ENCODE data around the gene GART.

The GART gene

DNA sequence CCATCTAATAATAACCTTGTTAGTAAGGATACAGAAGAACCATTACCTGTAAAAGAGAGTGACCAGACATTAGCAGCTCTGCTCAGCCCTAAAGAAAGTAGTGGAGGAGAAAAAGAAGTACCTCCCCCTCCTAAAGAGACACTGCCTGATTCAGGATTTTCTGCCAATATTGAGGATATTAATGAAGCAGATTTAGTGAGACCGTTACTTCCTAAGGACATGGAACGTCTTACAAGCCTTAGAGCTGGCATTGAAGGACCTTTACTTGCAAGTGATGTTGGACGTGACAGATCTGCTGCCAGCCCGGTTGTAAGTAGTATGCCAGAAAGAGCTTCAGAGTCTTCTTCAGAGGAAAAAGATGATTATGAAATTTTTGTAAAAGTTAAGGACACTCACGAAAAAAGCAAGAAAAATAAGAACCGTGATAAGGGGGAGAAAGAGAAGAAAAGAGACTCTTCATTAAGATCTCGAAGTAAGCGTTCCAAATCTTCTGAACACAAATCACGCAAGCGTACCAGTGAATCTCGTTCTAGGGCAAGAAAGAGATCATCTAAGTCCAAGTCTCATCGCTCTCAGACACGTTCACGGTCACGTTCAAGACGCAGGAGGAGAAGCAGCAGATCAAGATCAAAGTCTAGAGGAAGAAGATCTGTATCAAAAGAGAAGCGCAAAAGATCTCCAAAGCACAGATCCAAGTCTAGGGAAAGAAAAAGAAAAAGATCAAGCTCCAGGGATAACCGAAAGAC, 12.5 kb upstream of the GART start:
- in situ Hi-C loops (cut with MboI; ENCODE audit: low sequenced_read_pairs): no loop called here

DNA sequence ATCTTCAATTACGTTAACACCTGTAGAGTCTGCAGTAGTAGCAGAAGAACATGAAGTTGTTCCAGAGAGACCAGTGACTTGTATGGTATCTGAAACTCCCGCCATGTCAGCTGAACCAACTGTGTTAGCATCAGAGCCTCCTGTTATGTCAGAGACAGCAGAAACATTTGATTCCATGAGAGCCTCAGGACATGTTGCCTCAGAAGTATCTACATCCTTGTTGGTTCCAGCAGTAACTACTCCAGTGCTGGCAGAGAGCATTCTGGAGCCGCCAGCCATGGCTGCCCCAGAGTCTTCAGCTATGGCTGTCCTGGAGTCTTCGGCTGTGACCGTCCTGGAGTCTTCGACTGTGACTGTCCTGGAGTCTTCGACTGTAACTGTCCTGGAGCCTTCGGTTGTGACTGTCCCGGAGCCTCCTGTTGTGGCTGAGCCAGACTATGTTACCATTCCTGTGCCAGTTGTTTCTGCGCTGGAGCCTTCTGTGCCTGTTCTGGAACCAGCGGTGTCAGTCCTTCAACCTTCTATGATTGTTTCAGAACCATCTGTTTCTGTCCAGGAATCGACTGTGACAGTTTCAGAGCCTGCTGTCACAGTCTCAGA, 11.2 kb upstream of the GART start:
- in situ Hi-C loops (cut with MboI; ENCODE audit: low sequenced_read_pairs): no loop called here

DNA sequence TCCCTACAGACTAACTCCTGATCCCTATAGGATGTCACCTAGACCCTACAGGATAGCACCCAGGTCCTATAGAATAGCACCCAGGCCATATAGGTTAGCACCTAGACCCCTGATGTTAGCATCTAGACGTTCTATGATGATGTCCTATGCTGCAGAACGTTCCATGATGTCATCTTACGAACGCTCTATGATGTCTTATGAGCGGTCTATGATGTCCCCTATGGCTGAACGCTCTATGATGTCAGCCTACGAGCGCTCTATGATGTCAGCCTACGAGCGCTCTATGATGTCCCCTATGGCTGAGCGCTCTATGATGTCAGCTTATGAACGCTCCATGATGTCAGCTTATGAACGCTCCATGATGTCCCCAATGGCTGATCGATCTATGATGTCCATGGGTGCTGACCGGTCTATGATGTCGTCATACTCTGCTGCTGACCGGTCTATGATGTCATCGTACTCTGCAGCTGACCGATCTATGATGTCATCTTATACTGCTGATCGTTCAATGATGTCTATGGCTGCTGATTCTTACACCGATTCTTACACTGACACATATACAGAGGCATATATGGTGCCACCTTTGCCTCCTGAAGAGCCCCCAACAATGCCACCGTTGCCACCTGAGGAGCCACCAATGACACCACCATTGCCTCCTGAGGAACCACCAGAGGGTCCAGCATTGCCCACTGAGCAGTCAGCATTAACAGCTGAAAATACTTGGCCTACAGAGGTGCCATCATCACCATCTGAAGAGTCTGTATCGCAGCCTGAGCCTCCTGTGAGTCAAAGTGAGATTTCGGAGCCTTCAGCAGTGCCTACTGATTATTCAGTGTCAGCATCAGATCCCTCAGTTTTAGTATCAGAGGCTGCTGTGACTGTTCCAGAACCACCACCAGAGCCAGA, 10.4 kb upstream of the GART start:
- in situ Hi-C loops (cut with MboI; ENCODE audit: low sequenced_read_pairs): no loop called here

DNA sequence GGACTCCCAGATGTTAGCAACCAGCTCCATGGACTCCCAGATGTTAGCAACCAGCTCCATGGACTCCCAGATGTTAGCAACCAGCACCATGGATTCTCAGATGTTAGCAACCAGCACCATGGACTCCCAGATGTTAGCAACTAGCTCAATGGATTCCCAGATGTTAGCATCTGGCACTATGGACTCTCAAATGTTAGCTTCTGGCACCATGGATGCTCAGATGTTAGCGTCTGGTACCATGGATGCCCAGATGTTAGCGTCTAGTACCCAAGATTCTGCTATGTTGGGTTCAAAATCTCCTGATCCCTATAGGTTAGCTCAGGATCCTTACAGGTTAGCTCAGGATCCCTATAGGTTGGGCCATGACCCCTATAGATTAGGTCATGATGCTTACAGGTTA, 9.7 kb upstream of the GART start:
- in situ Hi-C loops (cut with MboI; ENCODE audit: low sequenced_read_pairs): no loop called here

DNA sequence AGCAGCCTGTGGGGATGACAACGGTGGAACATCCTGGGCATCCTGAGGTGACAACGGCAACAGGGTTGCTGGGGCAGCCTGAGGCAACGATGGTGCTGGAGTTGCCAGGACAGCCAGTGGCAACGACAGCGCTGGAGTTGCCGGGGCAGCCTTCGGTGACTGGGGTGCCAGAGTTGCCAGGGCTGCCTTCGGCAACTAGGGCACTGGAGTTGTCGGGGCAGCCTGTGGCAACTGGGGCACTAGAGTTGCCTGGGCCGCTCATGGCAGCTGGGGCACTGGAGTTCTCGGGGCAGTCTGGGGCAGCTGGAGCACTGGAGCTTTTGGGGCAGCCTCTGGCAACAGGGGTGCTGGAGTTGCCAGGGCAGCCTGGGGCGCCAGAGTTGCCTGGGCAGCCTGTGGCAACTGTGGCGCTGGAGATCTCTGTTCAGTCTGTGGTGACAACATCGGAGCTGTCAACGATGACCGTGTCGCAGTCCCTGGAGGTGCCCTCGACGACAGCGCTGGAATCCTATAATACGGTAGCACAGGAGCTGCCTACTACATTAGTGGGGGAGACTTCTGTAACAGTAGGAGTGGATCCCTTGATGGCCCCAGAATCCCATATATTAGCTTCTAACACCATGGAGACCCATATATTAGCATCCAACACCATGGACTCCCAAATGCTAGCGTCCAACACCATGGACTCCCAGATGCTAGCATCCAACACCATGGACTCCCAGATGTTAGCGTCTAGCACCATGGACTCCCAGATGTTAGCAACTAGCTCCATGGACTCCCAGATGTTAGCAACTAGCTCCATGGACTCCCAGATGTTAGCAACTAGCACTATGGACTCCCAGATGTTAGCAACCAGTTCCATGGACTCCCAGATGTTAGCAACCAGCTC, 9.1 kb upstream of the GART start:
- in situ Hi-C loops (cut with MboI; ENCODE audit: low sequenced_read_pairs): no loop called here

DNA sequence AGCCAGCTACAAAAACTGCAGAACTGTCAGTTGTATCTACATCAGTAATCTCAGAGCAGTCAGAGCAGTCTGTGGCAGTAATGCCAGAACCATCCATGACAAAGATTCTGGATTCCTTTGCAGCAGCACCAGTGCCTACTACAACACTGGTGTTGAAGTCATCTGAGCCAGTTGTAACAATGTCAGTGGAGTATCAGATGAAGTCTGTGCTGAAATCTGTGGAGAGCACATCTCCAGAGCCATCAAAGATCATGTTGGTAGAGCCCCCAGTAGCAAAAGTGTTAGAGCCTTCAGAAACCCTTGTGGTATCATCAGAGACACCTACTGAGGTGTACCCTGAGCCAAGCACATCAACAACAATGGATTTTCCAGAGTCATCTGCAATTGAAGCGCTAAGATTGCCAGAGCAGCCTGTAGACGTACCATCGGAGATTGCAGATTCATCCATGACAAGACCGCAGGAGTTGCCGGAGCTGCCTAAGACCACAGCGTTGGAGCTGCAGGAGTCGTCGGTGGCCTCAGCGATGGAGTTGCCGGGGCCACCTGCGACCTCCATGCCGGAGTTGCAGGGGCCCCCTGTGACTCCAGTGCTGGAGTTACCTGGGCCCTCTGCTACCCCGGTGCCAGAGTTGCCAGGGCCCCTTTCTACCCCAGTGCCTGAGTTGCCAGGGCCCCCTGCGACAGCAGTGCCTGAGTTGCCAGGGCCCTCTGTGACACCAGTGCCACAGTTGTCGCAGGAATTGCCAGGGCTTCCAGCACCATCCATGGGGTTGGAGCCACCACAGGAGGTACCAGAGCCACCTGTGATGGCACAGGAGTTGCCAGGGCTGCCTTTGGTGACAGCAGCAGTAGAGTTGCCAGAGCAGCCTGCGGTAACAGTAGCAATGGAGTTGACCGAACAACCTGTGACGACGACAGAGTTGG, 8.2 kb upstream of the GART start:
- in situ Hi-C loops (cut with MboI; ENCODE audit: low sequenced_read_pairs): no loop called here

DNA sequence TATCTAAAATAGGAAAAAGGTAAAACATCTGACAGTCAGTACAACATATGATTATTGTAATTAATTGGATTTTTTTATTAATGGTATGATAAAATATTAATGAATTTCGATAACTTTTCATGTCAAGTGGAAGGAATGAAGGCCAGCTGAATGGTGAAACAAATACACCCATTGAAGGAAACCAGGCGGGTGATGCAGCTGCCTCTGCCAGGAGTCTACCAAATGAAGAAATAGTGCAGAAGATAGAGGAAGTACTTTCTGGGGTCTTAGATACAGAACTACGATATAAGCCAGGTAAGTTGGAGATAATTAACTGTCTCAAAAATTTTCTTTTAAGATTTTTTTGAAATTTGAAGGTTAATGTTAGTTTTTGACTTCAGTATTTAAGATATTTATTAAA, 4.2 kb upstream of the GART start:
- in situ Hi-C loops (cut with MboI; ENCODE audit: low sequenced_read_pairs): no loop called here

DNA sequence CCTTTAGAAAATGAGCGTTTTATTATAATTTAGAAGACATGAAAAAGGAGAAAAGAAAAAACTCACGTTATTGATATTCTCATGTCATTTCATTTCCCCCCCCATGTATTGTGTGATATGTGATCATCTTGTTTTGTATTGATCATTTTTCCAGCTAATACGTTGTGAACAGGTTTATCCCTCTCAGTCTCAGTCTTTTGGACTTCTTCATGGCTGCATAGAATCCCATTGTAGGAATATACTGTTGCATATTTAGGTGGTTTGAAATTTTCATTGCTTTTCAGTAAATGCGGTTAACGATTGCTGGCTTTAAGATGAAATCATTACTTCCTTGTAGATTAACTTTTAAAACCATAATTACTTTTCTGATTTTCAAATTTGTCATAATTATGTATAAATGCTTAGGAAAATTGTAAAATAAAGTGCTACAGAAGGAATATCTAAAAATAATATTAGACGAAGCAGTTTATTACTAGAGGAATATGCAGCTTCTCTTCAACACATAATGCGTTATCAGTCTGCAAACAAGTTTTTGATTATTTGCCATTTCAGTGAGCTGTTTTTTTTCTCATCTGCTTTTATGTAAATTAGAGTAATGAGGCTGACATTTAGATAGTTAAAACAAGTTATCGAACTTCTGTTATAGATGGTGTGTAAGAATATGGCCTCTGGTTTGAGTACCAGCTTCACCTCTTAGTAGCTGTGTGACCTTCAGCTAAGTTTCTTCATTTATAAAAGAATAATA, 2.7 kb upstream of the GART start:
- in situ Hi-C loops (cut with MboI; ENCODE audit: low sequenced_read_pairs): no loop called here

DNA sequence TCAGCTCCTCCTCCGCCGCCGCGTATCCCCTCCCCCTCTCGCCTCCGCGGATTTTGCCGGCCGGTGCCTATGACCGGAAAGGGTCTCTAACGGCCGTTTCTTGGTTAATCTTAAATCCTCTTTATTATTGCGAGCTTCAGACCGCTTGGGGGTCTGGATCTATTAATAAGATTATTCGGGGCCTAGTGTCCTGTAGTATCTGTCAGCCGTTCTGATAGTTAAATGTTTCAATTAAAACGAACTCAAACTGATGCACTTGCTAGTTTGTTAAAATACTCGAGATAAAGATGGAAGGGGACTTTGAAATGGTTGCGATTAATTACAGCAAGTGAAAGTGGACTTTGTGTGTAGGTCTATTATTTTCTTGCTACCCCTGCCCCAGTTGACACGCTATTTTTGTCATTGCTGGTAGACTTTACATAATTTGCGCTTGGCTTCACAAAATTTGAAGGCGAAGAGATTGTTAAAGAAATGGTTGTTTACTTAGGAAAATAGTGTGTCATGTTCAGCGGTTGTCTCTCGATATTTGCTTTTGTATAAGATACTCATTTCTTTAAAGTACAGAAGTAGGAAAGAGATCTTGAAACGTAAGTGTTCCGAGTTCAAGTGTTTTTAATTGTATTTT, 1.7 kb upstream of the GART start:
- in situ Hi-C loops (cut with MboI; ENCODE audit: low sequenced_read_pairs): no loop called here

DNA sequence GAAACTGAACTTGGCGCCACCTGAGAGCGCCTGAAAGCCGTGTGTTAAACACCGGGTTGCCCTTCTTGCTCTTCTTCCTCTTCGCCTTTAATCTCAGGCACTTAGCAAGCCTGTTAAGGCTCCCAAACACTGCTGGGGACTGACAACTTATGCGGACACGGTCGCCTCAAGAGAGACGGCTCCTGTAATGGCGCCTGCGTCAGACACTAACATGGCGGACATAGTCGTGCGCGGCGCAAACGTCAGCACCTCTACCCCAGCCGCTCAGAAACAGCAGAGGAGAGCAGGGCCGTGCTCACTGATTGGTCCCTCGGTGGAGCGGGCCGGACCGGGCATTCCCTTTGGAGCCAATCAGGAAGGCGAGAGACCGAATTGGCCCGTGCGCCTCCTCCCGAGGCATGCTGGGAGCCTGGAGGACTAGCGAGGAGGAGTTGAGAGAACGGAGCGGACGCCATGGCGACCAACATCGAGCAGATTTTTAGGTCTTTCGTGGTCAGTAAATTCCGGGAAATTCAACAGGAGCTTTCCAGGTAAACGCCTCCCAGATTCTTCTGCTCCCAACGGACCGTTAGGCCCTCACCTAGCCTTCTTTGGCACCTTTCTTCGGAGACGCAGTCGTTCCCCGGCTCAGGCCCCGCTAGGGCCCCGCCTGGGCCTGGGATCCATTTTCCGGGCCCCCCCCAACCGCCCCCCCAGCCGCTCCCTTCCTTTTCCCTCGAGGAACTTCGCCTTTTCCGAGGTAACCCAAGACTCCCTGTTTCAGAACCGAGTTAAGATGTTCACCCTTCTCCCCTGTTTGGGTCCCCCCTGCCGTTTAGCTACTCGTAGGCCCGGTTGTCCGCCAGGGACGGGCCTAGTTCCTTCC, 955 bp upstream of the GART start, which contains the start of gene SON:
SON (plus strand) TSS at position 399 of the 865 bp plus-strand sequence; CDS start at position 454, 55 bp downstream.
- in situ Hi-C loops (cut with MboI; ENCODE audit: low sequenced_read_pairs): no loop called here

DNA sequence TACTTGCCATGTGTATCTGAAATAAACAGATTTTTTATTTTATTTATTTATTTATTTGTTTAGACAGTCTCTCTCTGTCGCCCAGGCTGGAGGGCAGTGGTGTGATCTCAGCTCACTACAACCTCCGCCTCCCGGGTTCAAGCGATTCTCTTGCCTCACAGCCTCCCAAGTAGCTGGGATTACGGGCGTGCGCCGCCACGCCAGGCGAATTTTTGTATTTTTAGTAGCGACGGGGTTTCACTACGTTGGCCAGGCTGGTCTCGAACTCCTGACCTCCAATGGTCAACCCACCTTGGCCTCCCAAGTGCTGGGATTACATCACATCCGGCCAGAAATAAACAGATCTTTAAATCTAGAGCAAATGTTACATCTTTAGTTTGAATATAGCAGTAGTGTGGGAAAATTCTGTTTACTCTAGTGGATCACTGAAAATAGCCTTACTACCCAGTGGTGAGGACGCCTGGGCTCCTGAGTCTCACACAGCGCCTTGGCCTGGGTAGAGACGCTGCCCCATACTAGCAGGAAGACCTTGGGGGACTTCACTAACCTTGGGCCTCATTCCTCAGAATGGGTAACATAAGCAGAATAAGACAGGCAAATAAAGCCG, 709 bp downstream of the GART start:
- in situ Hi-C loops (cut with MboI; ENCODE audit: low sequenced_read_pairs): no loop called here

DNA sequence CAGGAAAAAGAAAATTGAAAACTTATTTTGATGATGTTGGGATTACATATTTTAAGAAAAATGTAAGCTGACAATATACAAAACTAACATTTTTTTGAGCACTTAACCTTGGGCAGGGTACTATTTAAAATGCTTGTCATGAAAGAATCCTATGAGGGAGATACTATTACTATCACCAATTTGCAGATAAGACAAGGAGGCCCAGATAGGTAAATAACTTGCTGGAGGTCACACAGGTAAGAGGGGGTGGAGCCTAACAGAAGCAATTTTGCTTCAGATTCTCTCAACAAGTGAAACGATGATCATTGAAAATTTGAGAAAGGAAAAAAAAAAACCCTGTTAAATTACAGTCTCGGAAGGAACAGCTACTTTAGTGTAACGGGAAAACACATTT, 1.2 kb downstream of the GART start:
- in situ Hi-C loops (cut with MboI; ENCODE audit: low sequenced_read_pairs): no loop called here

DNA sequence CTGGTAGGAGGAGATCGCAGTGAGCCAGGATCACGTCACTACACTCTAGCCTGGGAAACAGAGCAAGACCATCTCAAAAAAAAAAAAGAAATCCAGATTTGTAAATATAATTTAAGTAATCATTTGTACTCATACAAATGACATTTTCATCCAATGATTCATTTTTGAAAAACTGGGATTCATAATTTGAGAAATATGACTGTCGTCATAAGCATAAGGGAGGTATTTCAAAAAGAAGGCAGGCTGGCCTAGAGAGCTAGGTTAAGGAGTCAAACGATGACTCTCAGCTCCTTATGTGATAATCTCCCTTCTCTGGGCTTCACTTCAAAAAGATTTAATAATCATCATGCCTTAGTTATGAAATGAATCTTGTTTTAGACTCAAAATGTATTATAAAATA, 2.3 kb downstream of the GART start:
- in situ Hi-C loops (cut with MboI; ENCODE audit: low sequenced_read_pairs): no loop called here

DNA sequence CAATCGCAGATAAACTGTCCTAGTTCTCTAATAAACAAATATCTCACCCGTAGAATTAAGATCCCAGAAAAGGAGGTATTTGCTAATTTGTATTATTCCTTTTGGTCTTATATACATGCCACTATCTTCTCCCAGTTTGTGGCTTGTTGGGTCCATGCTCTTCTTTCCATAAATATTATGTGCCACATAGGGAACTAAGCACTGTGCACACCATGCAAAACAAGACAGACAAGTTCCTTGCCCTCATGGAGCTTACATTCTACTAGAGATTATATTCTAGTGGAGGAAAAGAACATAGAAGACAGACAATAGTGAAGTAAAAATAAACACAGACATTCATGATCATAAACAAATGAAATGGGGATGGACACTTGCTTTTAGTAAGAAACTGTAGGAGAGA, 4.7 kb downstream of the GART start:
- in situ Hi-C loops (cut with MboI; ENCODE audit: low sequenced_read_pairs): no loop called here

DNA sequence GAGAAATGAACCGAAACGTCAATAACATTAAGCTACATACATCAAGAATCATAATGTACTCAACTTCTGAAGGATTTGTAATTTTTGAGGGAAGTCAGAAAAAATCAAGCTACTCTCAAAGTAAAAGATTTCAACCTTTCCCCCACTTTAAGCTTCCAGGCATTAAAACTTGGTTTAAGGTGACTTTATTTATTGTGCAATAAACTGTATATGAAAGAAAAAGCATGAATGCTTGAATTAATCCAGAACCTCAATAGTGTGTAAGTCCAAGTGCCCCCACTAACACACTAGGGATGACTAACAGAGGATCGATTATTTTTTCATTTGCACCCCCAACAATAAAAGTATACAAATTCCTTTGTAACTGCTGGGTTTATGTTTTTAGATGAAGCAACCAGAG, 10.9 kb downstream of the GART start:
- in situ Hi-C loops (cut with MboI; ENCODE audit: low sequenced_read_pairs): no loop called here

DNA sequence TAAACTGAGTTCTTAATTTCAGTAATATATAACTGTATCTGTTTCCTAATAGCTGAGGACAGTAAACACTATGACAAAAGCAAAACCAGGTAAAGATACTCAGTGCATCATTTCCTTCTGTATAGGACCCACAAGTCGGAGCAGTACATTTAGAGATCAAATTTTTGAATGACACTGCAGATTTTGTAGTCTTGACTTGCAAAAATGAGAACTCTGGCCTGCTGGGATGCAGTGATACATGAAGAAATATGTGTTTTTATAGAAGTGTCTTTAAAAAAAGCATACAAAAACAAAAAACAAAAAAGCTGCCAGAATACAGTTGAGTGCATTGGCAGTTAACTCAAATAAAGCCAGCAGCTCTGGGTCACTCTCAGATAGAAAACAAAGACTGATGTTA, 19.0 kb downstream of the GART start:
- in situ Hi-C loops (cut with MboI; ENCODE audit: low sequenced_read_pairs): no loop called here

DNA sequence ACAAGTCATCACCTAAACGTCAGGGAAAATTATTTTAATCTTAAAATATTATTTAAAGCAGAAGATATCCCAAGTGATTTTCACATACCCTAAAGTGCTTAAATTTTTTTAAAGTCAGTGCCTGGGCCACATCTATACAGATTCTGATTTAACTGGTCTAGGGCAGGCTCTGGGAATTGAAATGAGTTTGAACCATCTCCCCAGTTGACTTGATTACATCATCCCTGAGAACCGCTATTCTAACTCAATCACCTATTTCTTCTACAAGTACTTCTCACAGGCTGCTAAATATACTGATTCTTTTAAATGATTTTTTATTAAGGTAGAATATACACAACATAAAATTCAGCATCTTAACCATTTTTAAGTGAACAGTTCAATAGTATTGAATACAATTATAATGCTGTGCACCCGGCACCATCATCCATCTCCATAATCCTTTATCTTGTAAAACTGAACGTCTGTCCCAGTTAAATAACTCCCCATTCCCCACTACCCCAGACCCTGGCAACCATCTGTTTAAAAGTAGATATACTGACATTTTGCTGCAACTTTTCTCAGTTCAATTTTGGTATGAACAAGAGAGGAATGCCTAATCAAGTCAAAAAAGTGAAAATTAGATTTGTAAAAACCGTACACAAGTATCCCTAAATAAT, 19.5 kb downstream of the GART start:
- in situ Hi-C loops (cut with MboI; ENCODE audit: low sequenced_read_pairs): no loop called here

Measured in HL-60/S4 treated with phorbol 12-myristate 13-acetate at 8.2 ng/mL for 4 days and 3 days (cell line).